OCI-LY1 (cell line): Measurements from ENCODE around the gene SLC39A2.
"Not testable (repeated sequence)": the region's sequence is repeated elsewhere in the genome, so short reads cannot be mapped to it uniquely, and the experiment has no call there.

Source experiments
- H2AFZ ChIP-seq: fragments of 200-600 bp; sonication (generic), shearing (Covaris generic); 2 replicates; pipeline ENCODE4 v1.6.0; 2014; ENCODE audit warnings: antibody characterized with exemption, mild to moderate bottlenecking, low read length
- H3F3A ChIP-seq: fragments of 200-600 bp; sonication (generic), shearing (Covaris generic); 2 replicates; pipeline ENCODE4 v1.6.0; 2014; ENCODE audit warnings: mild to moderate bottlenecking, antibody characterized with exemption, low read length, moderate library complexity; ENCODE audit not compliant: insufficient read depth
- H3K27ac ChIP-seq: fragments of 200-600 bp; sonication (generic); 2 replicates; pipeline ENCODE4 v1.5.1; 2014; ENCODE audit warnings: low read length, mixed run types, mild to moderate bottlenecking, low read depth; ENCODE audit not compliant: poor library complexity, severe bottlenecking
- H3K27me3 ChIP-seq: fragments of 200-600 bp; sonication (generic); 2 replicates; pipeline ENCODE4 v1.6.0; 2014; ENCODE audit warnings: antibody characterized with exemption, mild to moderate bottlenecking, low read length, moderate library complexity; ENCODE audit not compliant: insufficient read depth
- H3K36me3 ChIP-seq: fragments of 200-600 bp; sonication (generic); 2 replicates; pipeline ENCODE4 v1.6.1; 2014; ENCODE audit warnings: mild to moderate bottlenecking, antibody characterized with exemption, low read length, moderate library complexity, mixed read lengths; ENCODE audit not compliant: insufficient read depth
- H3K4me1 ChIP-seq: fragments of 200-600 bp; sonication (generic); 2 replicates; pipeline ENCODE4 v1.5.1; 2014; ENCODE audit warnings: mild to moderate bottlenecking, low read length, moderate library complexity; ENCODE audit not compliant: insufficient read depth, severe bottlenecking
- H3K4me2 ChIP-seq: fragments of 200-600 bp; sonication (generic), shearing (Covaris generic); 2 replicates; pipeline ENCODE4 v1.6.1; 2014; ENCODE audit warnings: low read length
- H3K4me3 ChIP-seq: fragments of 200-600 bp; sonication (generic); 2 replicates; pipeline ENCODE4 v1.5.1; 2014; ENCODE audit warnings: low read length, low read depth, mild to moderate bottlenecking, mixed read lengths; ENCODE audit not compliant: poor library complexity, severe bottlenecking
- H3K79me2 ChIP-seq: fragments of 200-600 bp; shearing (Covaris generic); 2 replicates; pipeline ENCODE4 v1.6.1; 2016; ENCODE audit warnings: mixed run types, low read length, mixed read lengths; ENCODE audit not compliant: insufficient read depth
- H3K9ac ChIP-seq: fragments of 200-600 bp; sonication (generic), shearing (Covaris generic); 2 replicates; pipeline ENCODE4 v1.6.1; 2014; ENCODE audit warnings: mild to moderate bottlenecking, low read length, mixed read lengths
- H3K9me2 ChIP-seq: fragments of 200-600 bp; sonication (generic), shearing (Covaris generic); 2 replicates; pipeline ENCODE4 v1.6.1; 2014; ENCODE audit warnings: low read depth, mild to moderate bottlenecking, low read length, mixed read lengths
- H3K9me3 ChIP-seq: fragments of 200-600 bp; shearing (Covaris generic); 2 replicates; pipeline ENCODE4 v1.6.1; 2014; ENCODE audit warnings: low read length, mixed read lengths
- H4K20me1 ChIP-seq: fragments of 200-600 bp; sonication (generic), shearing (Covaris generic); 2 replicates; pipeline ENCODE4 v1.6.0; 2016; ENCODE audit warnings: mild to moderate bottlenecking, low read length; ENCODE audit not compliant: insufficient read depth
- CTCF ChIP-seq: fragments of 200-600 bp; sonication (generic), shearing (Covaris generic); IDR thresholded peaks from 2 replicates; pipeline ENCODE4 v1.5.1; 2017; ENCODE audit warnings: mild to moderate bottlenecking, antibody characterized with exemption, low read length, moderate library complexity, mixed read lengths
- EZH2 ChIP-seq: fragments of 200-600 bp; sonication (generic), shearing (Covaris generic); IDR thresholded peaks from 2 replicates; pipeline ENCODE4 v1.8.0; 2017; ENCODE audit warnings: borderline replicate concordance, mixed run types, mild to moderate bottlenecking, antibody characterized with exemption, low read length, moderate library complexity, mixed read lengths

SLC39A2 gene

GRCh38 chr14:20978687-20979086 is 20.4 kb upstream of the SLC39A2 start:
- H3K27me3 ChIP-seq = no peaks in the 10 kb centered on the region
- no peaks in the 10 kb centered on the region for H4K20me1 ChIP-seq
- H3K4me1 ChIP-seq = no peaks in the 10 kb centered on the region
- H3K9me3 ChIP-seq = no peaks in the 10 kb centered on the region
- H3K79me2 ChIP-seq = no peaks in the 10 kb centered on the region
- H3K4me2 ChIP-seq = no peak overlapping the region
- H3K27ac ChIP-seq = no peak overlapping the region
- H3K36me3 ChIP-seq = no peaks in the 10 kb centered on the region
- no peaks in the 10 kb centered on the region for H3F3A ChIP-seq
- no peak for TF ChIP-seq CTCF
- no peak for TF ChIP-seq EZH2
- no peaks in the 10 kb centered on the region for H3K9me2 ChIP-seq
- H2AFZ ChIP-seq = no peak overlapping the region
- no peak overlapping the region for H3K9ac ChIP-seq
- H3K4me3 ChIP-seq = no peak overlapping the region

- no peak for TF ChIP-seq EZH2
- no peak for TF ChIP-seq CTCF
- H3K79me2 ChIP-seq = no peaks in the 10 kb centered on the region
These were observed 18.2 kb upstream of the SLC39A2 start for GRCh38 chr14:20980906-20981305.

GRCh38 chr14:20982646-20983369 is 16.3 kb upstream of the SLC39A2 start:
- Histone ChIP-seq H3K9me3 (no peaks in the 10 kb centered on the region), H4K20me1 (no peaks in the 10 kb centered on the region), H3K27ac (no peak overlapping the region), H3K9me2 (no peaks in the 10 kb centered on the region), H3K4me2 (no peak overlapping the region), H3K9ac (no peak overlapping the region), H3K27me3 (no peaks in the 10 kb centered on the region), H3K36me3 (no peaks in the 10 kb centered on the region), H3K4me1 (no peaks in the 10 kb centered on the region), H3K79me2 (no peaks in the 10 kb centered on the region), H3F3A (no peaks in the 10 kb centered on the region), H3K4me3 (no peak overlapping the region), H2AFZ (no peak overlapping the region)
- TF ChIP-seq EZH2 (no peak), CTCF (no peak)

More at GRCh38 chr14:20980906-20981305, 18.2 kb upstream of the SLC39A2 start:
- H3F3A ChIP-seq = no peaks in the 10 kb centered on the region
- no peak overlapping the region for H2AFZ ChIP-seq
- no peak overlapping the region for H3K4me3 ChIP-seq
- no peak overlapping the region for H3K9ac ChIP-seq
- H3K9me2 ChIP-seq = no peaks in the 10 kb centered on the region
- H3K4me1 ChIP-seq = no peaks in the 10 kb centered on the region
- no peaks in the 10 kb centered on the region for H3K36me3 ChIP-seq
- H3K4me2 ChIP-seq = no peak overlapping the region
- no peak overlapping the region for H3K27ac ChIP-seq
- no peaks in the 10 kb centered on the region for H3K27me3 ChIP-seq
- H4K20me1 ChIP-seq = no peaks in the 10 kb centered on the region
- H3K9me3 ChIP-seq = no peaks in the 10 kb centered on the region

GRCh38 chr14:20985650-20986049 is 13.4 kb upstream of the SLC39A2 start:
- not testable (repeated sequence) for H3K4me2 ChIP-seq, H3K4me3 ChIP-seq, H3K9me3 ChIP-seq, H3K27ac ChIP-seq, H3K4me1 ChIP-seq, H3K9ac ChIP-seq, H3K36me3 ChIP-seq, H3K9me2 ChIP-seq, H4K20me1 ChIP-seq, H3F3A ChIP-seq, H3K27me3 ChIP-seq, H3K79me2 ChIP-seq, H2AFZ ChIP-seq
